TTC549 (cell line): ENCODE results near the gene NAALADL2.
"Not testable (repeated sequence)": the region's sequence is repeated elsewhere in the genome, so short reads cannot be mapped to it uniquely, and the experiment has no call there.

Source experiments
- FAIRE-seq: peaks from 2 replicates; lab custom pipeline; 2012; peaks lifted over from hg19 to GRCh38; lab: Jason Lieb, UNC

Gene NAALADL2

GRCh38 chr3:175132706-175133105 is 273.6 kb downstream of the NAALADL2 start:
- not testable (repeated sequence) for FAIRE-seq

- no peak for FAIRE-seq
Measured at GRCh38 chr3:175144368-175144767, 285.2 kb downstream of the NAALADL2 start.

GRCh38 chr3:175146258-175146657 is 287.1 kb downstream of the NAALADL2 start:
- FAIRE-seq = no peak

GRCh38 chr3:175149675-175150074 is 290.5 kb downstream of the NAALADL2 start:
- FAIRE-seq = no peak

- FAIRE-seq = no peak
Measured at GRCh38 chr3:175150812-175151401, 291.8 kb downstream of the NAALADL2 start.

GRCh38 chr3:175153595-175153994 is 294.5 kb downstream of the NAALADL2 start:
- no peak for FAIRE-seq

GRCh38 chr3:175155172-175155571 is 296.0 kb downstream of the NAALADL2 start:
- no peak for FAIRE-seq

- FAIRE-seq = no peak
Measured at GRCh38 chr3:175159202-175159601, 300.1 kb downstream of the NAALADL2 start.

GRCh38 chr3:175161291-175161690 is 302.2 kb downstream of the NAALADL2 start:
- no peak for FAIRE-seq

- no peak for FAIRE-seq
Measured at GRCh38 chr3:175163686-175164085, 304.6 kb downstream of the NAALADL2 start.

GRCh38 chr3:175173117-175173516 is 314.0 kb downstream of the NAALADL2 start:
- not testable (repeated sequence) for FAIRE-seq

- FAIRE-seq = no peak
Measured at GRCh38 chr3:175176556-175176955, 317.4 kb downstream of the NAALADL2 start.

GRCh38 chr3:175179055-175179454 is 319.9 kb downstream of the NAALADL2 start:
- FAIRE-seq = no peak

- no peak for FAIRE-seq
Measured at GRCh38 chr3:175184392-175184791, 325.3 kb downstream of the NAALADL2 start.

- no peak for FAIRE-seq
Measured at GRCh38 chr3:175185903-175186302, 326.8 kb downstream of the NAALADL2 start.

- FAIRE-seq = no peak
Measured at GRCh38 chr3:175186511-175186910, 327.4 kb downstream of the NAALADL2 start.

- FAIRE-seq = no peak
Measured at GRCh38 chr3:175187586-175187985, 328.5 kb downstream of the NAALADL2 start.

- FAIRE-seq = no peak
Measured at GRCh38 chr3:175192536-175192935, 333.4 kb downstream of the NAALADL2 start.

GRCh38 chr3:175193815-175194518 is 334.8 kb downstream of the NAALADL2 start:
- no peak for FAIRE-seq

- FAIRE-seq = no peak
Measured at GRCh38 chr3:175198991-175199783, 340.1 kb downstream of the NAALADL2 start.

GRCh38 chr3:175199961-175200360 is 340.8 kb downstream of the NAALADL2 start:
- no peak for FAIRE-seq

- no peak for FAIRE-seq
Measured at GRCh38 chr3:175200391-175201095, 341.4 kb downstream of the NAALADL2 start.

- no peak for FAIRE-seq
Measured at GRCh38 chr3:175207361-175207760, 348.2 kb downstream of the NAALADL2 start.
